C4-2B (cell line): ENCODE measurements around the gene PTPRU.

Source experiments
- ZFX ChIP-seq: fragments of 450-650 bp; IDR thresholded peaks from 2 replicates; pipeline ENCODE4 v1.6.1; 2017
- TF ChIP-seq, protein P1 (sequence below): fragments of 450-650 bp; conservative IDR thresholded peaks from 2 replicates; pipeline ENCODE4 v1.5.1; 2017; ENCODE audit warnings: mild to moderate bottlenecking

DNA sequence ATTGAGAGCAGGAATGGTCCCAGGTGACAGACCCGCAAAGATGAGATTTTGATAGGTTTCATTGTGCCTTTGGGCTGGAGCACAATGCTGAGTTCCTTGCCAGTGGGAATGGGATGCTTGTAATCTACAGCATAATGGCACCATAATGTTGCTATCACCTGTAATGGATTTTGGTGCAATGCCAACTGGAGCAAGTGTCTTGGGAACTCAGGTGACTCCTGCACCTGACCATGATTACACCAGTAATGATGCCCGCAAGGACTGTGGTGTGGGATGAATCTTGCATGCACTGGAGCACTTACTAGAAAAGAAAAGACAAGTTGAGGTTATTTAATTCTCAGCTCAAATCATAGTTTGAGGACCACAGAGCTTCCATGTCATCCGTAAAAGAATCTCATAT is 96.7 kb downstream of the PTPRU start:
- TF ChIP-seq, protein P1, sequence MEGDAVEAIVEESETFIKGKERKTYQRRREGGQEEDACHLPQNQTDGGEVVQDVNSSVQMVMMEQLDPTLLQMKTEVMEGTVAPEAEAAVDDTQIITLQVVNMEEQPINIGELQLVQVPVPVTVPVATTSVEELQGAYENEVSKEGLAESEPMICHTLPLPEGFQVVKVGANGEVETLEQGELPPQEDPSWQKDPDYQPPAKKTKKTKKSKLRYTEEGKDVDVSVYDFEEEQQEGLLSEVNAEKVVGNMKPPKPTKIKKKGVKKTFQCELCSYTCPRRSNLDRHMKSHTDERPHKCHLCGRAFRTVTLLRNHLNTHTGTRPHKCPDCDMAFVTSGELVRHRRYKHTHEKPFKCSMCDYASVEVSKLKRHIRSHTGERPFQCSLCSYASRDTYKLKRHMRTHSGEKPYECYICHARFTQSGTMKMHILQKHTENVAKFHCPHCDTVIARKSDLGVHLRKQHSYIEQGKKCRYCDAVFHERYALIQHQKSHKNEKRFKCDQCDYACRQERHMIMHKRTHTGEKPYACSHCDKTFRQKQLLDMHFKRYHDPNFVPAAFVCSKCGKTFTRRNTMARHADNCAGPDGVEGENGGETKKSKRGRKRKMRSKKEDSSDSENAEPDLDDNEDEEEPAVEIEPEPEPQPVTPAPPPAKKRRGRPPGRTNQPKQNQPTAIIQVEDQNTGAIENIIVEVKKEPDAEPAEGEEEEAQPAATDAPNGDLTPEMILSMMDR: no peak
- TF ChIP-seq ZFX: no peak
